ENCODE results near the gene UPK3BL1.
"Not testable (repeated sequence)": the region's sequence is repeated elsewhere in the genome, so short reads cannot be mapped to it uniquely, and the experiment has no call there.

DNA sequence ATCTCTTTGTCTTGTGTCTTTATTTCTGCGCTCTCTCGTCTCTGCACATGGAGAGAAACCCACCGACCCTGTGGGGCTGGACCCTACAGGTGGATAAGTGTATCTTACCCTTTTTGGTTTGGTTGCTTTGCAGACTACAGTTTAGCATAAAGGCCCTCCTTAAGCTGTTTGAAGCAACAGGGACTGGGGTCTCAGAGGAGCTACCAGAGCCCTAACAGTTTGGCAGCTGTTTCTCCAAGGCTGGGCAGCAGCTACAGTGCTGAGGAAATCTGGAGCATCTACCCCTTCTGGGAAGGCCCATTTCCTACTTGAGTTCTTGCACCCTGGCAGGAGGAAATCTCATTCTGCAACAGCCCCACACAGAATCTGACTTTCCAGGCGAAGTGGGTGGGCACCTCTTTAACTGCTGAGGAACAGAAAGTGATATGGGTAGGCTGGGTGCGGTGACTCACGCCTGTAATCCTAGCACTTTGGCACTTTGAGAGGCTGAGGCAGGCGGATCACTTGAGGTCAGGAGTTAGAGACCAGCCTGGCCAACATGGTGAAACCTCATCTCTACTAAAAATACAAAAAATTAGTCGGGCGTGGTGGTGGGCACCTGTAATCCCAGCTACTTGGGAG lies 31.0 kb upstream of the UPK3BL1 start:
- TF ChIP-seq CTCF, POLR2A (IDR thresholded peaks at IDR 0.05): not testable (repeated sequence)

Measured in lower leg skin (tissue), 3 donors.